CD8-positive, alpha-beta memory T cell (primary cell): ENCODE results near the gene LRRC56. TPM values are rescaled to one million over a fixed set of nuclear protein-coding genes. Genes with fewer than 3 reads are reported as not detected.

ENCODE experiments used
- CTCF ChIA-PET: fragments of 350-600 bp; sonication (Branson Sonifier 250); formaldehyde crosslinking; loops from one replicate; lab custom pipeline; 2021; ENCODE audit warnings: antibody characterized with exemption; lab: Charles Lee
- POLR2A ChIA-PET: fragments of 350-600 bp; sonication (Branson Sonifier 250); formaldehyde crosslinking; loops from one replicate; lab custom pipeline; 2021; ENCODE audit warnings: antibody characterized with exemption; lab: Charles Lee
- DNase-seq, 5 donors: peaks; one replicate each; pipeline versions ENCODE4 v3.0.0 to v3.0.0-alpha.2; 2020 to 2022; ENCODE audit warnings: mixed read lengths in 1 of 5
- H3K27ac ChIP-seq: one replicate; pipeline ENCODE4 v1.7.0; 2013; ENCODE audit warnings: low read depth, mild to moderate bottlenecking, low read length, moderate library complexity
- H3K27me3 ChIP-seq: 2 replicates; pipeline ENCODE4 v1.7.0; 2013; ENCODE audit warnings: low read length, mild to moderate bottlenecking; ENCODE audit not compliant: insufficient read depth, poor library complexity, severe bottlenecking
- H3K36me3 ChIP-seq: 2 replicates; pipeline ENCODE4 v1.7.0; 2013; ENCODE audit warnings: mild to moderate bottlenecking, low read length, moderate library complexity; ENCODE audit not compliant: insufficient read depth
- H3K4me1 ChIP-seq: 2 replicates; pipeline ENCODE4 v1.7.0; 2013; ENCODE audit warnings: mild to moderate bottlenecking, low read length, moderate library complexity; ENCODE audit not compliant: insufficient read depth
- H3K4me3 ChIP-seq: 2 replicates; pipeline ENCODE4 v1.7.0; 2013; ENCODE audit warnings: mild to moderate bottlenecking, low read length
- H3K9me3 ChIP-seq: 2 replicates; pipeline ENCODE4 v1.7.0; 2013; ENCODE audit warnings: mild to moderate bottlenecking, low read length
- H3K27ac Mint-ChIP-seq, 8 donors: one replicate each; pipeline ENCODE4 v1.8.0; 2020 to 2021; ENCODE audit warnings: mixed read lengths in 8 of 8, mild to moderate bottlenecking in 6 of 8, inconsistent platforms in 3 of 8, moderate library complexity in 3 of 8
- H3K27me3 Mint-ChIP-seq, 2 donors: one replicate each; pipeline ENCODE4 v1.8.0; 2020 to 2021; ENCODE audit warnings: mixed read lengths in 2 of 2, mild to moderate bottlenecking in 1 of 2, moderate library complexity in 1 of 2
- H3K36me3 Mint-ChIP-seq, 3 donors: one replicate each; pipeline ENCODE4 v1.8.0; 2020 to 2021; ENCODE audit warnings: mixed read lengths in 3 of 3, inconsistent platforms in 1 of 3, mild to moderate bottlenecking in 1 of 3
- H3K4me1 Mint-ChIP-seq, 3 donors: one replicate each; pipeline ENCODE4 v1.8.0; 2020 to 2021; ENCODE audit warnings: mixed read lengths in 3 of 3, inconsistent platforms in 1 of 3, mild to moderate bottlenecking in 1 of 3
- H3K4me3 Mint-ChIP-seq, 7 donors: one replicate each; pipeline ENCODE4 v1.8.0; 2020 to 2021; ENCODE audit warnings: mixed read lengths in 7 of 7, mild to moderate bottlenecking in 6 of 7, moderate library complexity in 4 of 7, inconsistent platforms in 2 of 7
- H3K9me3 Mint-ChIP-seq, 5 donors: one replicate each; pipeline ENCODE4 v1.8.0; 2020 to 2022; ENCODE audit warnings: mixed read lengths in 5 of 5, mild to moderate bottlenecking in 3 of 5, moderate library complexity in 2 of 5, inconsistent platforms in 1 of 5
- polyA plus RNA-seq: library from polyadenylated mRNA; unstranded; fragments of 300-500 nt; fragmentation: Illumina TruSeq; gene quantifications from one replicate; pipeline ENCODE4 v1.2.3, GENCODE V29; 2021
- total RNA-seq, 2 experiments: library from RNA; stranded (reverse); gene quantifications; one replicate each; pipeline ENCODE4 v1.2.3, GENCODE V29; 2021

LRRC56 gene
- total and polyA plus RNA-seq, 3 experiments from 2014 or later = 0.81 to 2.1 (median 1.8) TPM

GRCh38 chr11:498297-499181 lies 38.8 kb upstream of the LRRC56 start:
- peaks cover 47% of the 10 kb centered on the region for H3K36me3 ChIP-seq
- ChIA-PET CTCF (no interaction called here), POLR2A (no interaction called here)
- H3K27ac ChIP-seq = no peak overlapping the region
- Mint-ChIP-seq H3K36me3 (peaks cover 8 to 78% (median 16%) of the 10 kb centered on the region in 3 donors), H3K4me1 (peaks cover 2 to 11% (median 4%) of the 10 kb centered on the region in 3 donors), H3K27me3 (peaks cover 0 to 2% of the 10 kb centered on the region in 2 donors), H3K4me3 (peak overlapping the region in 1 of 7 donors; percentile 51), H3K9me3 (no peaks in the 10 kb centered on the region), H3K27ac (peak overlapping the region in 1 of 8 donors; percentile 47)
- no peak overlapping the region for H3K4me3 ChIP-seq
- H3K9me3 ChIP-seq = no peaks in the 10 kb centered on the region
- H3K4me1 ChIP-seq = no peaks in the 10 kb centered on the region
- H3K27me3 ChIP-seq = no peaks in the 10 kb centered on the region
- no peak for DNase-seq

- H3K36me3 ChIP-seq = peaks cover 47% of the 10 kb centered on the region
- H3K4me1 Mint-ChIP-seq = peaks cover 2 to 15% (median 4%) of the 10 kb centered on the region in 3 donors
- no peaks in the 10 kb centered on the region for H3K9me3 ChIP-seq
- H3K27me3 Mint-ChIP-seq = peaks cover 0 to 2% of the 10 kb centered on the region in 2 donors
- ChIA-PET CTCF (no interaction called here), POLR2A (no interaction called here)
- no peak overlapping the region for H3K4me3 ChIP-seq
- no peak for DNase-seq
- H3K4me1 ChIP-seq = peaks cover 6% of the 10 kb centered on the region
- H3K27ac ChIP-seq = no peak overlapping the region
- no peaks in the 10 kb centered on the region for H3K27me3 ChIP-seq
- H3K36me3 Mint-ChIP-seq = peaks cover 8 to 72% (median 16%) of the 10 kb centered on the region in 3 donors
- peak overlapping the region in 1 of 7 donors; percentile 23 for H3K4me3 Mint-ChIP-seq
- H3K9me3 Mint-ChIP-seq = no peaks in the 10 kb centered on the region
- H3K27ac Mint-ChIP-seq = no peak overlapping the region
Measured at GRCh38 chr11:499201-500076, 37.9 kb upstream of the LRRC56 start.

- ChIA-PET POLR2A (no interaction called here), CTCF (no interaction called here)
- Histone ChIP-seq H3K4me3 (no peak overlapping the region), H3K27ac (no peak overlapping the region), H3K4me1 (peaks cover 23% of the 10 kb centered on the region), H3K27me3 (no peaks in the 10 kb centered on the region), H3K36me3 (peaks cover 47% of the 10 kb centered on the region), H3K9me3 (no peaks in the 10 kb centered on the region)
- peaks cover 4 to 61% (median 13%) of the 10 kb centered on the region in 3 donors for H3K36me3 Mint-ChIP-seq
- peaks cover 13 to 30% (median 14%) of the 10 kb centered on the region in 3 donors for H3K4me1 Mint-ChIP-seq
- H3K27me3 Mint-ChIP-seq = peaks cover 0 to 2% of the 10 kb centered on the region in 2 donors
- no peak overlapping the region for H3K4me3 Mint-ChIP-seq
- peak overlapping the region in 3 of 8 donors; percentile 50 to 64 (median 57) for H3K27ac Mint-ChIP-seq
- DNase-seq = no peak
- no peaks in the 10 kb centered on the region for H3K9me3 Mint-ChIP-seq
Measured at GRCh38 chr11:501001-501682, 36.2 kb upstream of the LRRC56 start.

- Mint-ChIP-seq H3K36me3 (peaks cover 4 to 62% (median 13%) of the 10 kb centered on the region in 3 donors), H3K9me3 (no peaks in the 10 kb centered on the region), H3K27me3 (peaks cover 0 to 4% of the 10 kb centered on the region in 2 donors), H3K4me1 (peaks cover 14 to 36% (median 16%) of the 10 kb centered on the region in 3 donors), H3K27ac (peak overlapping the region in 1 of 8 donors; percentile 12), H3K4me3 (peak overlapping the region in 1 of 7 donors; percentile 54)
- peaks cover 23% of the 10 kb centered on the region for H3K4me1 ChIP-seq
- H3K36me3 ChIP-seq = peaks cover 47% of the 10 kb centered on the region
- CTCF ChIA-PET = no interaction called here
- H3K27ac ChIP-seq = no peak overlapping the region
- no peak overlapping the region for H3K4me3 ChIP-seq
- no peaks in the 10 kb centered on the region for H3K27me3 ChIP-seq
- POLR2A ChIA-PET = no interaction called here
- H3K9me3 ChIP-seq = no peaks in the 10 kb centered on the region
- DNase-seq = no peak
Measured at GRCh38 chr11:501683-502287, 35.5 kb upstream of the LRRC56 start.

- ChIA-PET POLR2A (no interaction called here), CTCF (no interaction called here)
- Mint-ChIP-seq H3K27ac (peak overlapping the region in 1 of 8 donors; percentile 23), H3K9me3 (no peaks in the 10 kb centered on the region), H3K4me1 (peaks cover 13 to 32% (median 16%) of the 10 kb centered on the region in 3 donors), H3K27me3 (peaks cover 0 to 4% of the 10 kb centered on the region in 2 donors), H3K36me3 (peaks cover 0 to 54% (median 6%) of the 10 kb centered on the region in 3 donors), H3K4me3 (no peak overlapping the region)
- Histone ChIP-seq H3K9me3 (no peaks in the 10 kb centered on the region), H3K27me3 (no peaks in the 10 kb centered on the region), H3K36me3 (peaks cover 40% of the 10 kb centered on the region), H3K4me1 (peaks cover 25% of the 10 kb centered on the region), H3K4me3 (no peak overlapping the region), H3K27ac (no peak overlapping the region)
- no peak for DNase-seq
Measured at GRCh38 chr11:502288-503178, 34.8 kb upstream of the LRRC56 start.

- DNase-seq = no peak
- Histone ChIP-seq H3K4me3 (no peak overlapping the region), H3K9me3 (no peaks in the 10 kb centered on the region), H3K27me3 (no peaks in the 10 kb centered on the region), H3K4me1 (peaks cover 31% of the 10 kb centered on the region), H3K36me3 (peaks cover 31% of the 10 kb centered on the region), H3K27ac (peak overlapping the region; percentile 100)
- H3K9me3 Mint-ChIP-seq = no peaks in the 10 kb centered on the region
- H3K36me3 Mint-ChIP-seq = peaks cover 0 to 46% (median under 1%) of the 10 kb centered on the region in 3 donors
- CTCF ChIA-PET = no interaction called here
- H3K4me1 Mint-ChIP-seq = peaks cover 11 to 38% (median 19%) of the 10 kb centered on the region in 3 donors
- H3K27me3 Mint-ChIP-seq = peaks cover 0 to 4% of the 10 kb centered on the region in 2 donors
- H3K27ac Mint-ChIP-seq = peak overlapping the region in 5 of 8 donors; percentile 23 to 94 (median 35)
- POLR2A ChIA-PET = no interaction called here
- H3K4me3 Mint-ChIP-seq = peak overlapping the region in 3 of 7 donors; percentile 19 to 76 (median 44)
Measured at GRCh38 chr11:503179-503981, 33.9 kb upstream of the LRRC56 start.
